HepG2 (cell line): ENCODE data around the gene RREB1. TPM values are rescaled to one million over a fixed set of nuclear protein-coding genes. Genes with fewer than 3 reads are reported as not detected.
A peak's percentile ranks its signal among the peaks of the same experiment; 100 is the strongest.

ENCODE experiments used
- ATAC-seq: fragments of 200-7000 bp; cut with Tn5 transposase; 3 replicates; pipeline ENCODE4 v1.9.1; 2020; ENCODE audit warnings: mild to moderate bottlenecking, moderate library complexity
- BruUV-seq: library from RNA; stranded (reverse); fragments of 400-500 nt; replicated peaks from 2 replicates; lab custom pipeline; 2021; lab: Mats Ljungman, UMichigan
- CTCF ChIA-PET: fragments of 300-600 bp; formaldehyde crosslinking; extraction: SDS; loops from one replicate; lab custom pipeline; 2021; ENCODE audit warnings: low total read pairs, inconsistent platforms, low intra/inter-chr PET ratio; lab: Yijun Ruan, JAX
- POLR2A ChIA-PET: fragments of 350-600 bp; sonication (Branson Sonifier 250); formaldehyde crosslinking; loops from one replicate; lab custom pipeline; 2020; ENCODE audit warnings: antibody characterized with exemption, inconsistent platforms; lab: Yijun Ruan, JAX
- DNase-seq: peaks from one replicate; pipeline ENCODE4 v3.0.0-alpha.2; 2015; ENCODE audit warnings: low spot score
- FAIRE-seq: peaks from 3 replicates; lab custom pipeline; 2011; peaks lifted over from hg19 to GRCh38; lab: Jason Lieb, UNC
- H2AFZ ChIP-seq: one replicate; pipeline ENCODE4 v1.6.1; 2011; ENCODE audit warnings: low read length, inconsistent platforms
- H3K27ac ChIP-seq: fragments of 300-600 bp; 3 replicates; pipeline ENCODE4 v1.8.0; 2011; ENCODE audit warnings: mixed run types, mild to moderate bottlenecking, mixed read lengths, low read length, inconsistent platforms; ENCODE audit not compliant: insufficient read depth; ENCODE audit errors: extremely low read length
- H3K27me3 ChIP-seq, 2 experiments: fragments of 200-600 bp in 1 of 2; 2 replicates in 1 of 2; 3 replicates in 1 of 2; pipeline versions ENCODE4 v1.6.0 to v1.8.0; 2011; ENCODE audit warnings: low read length in 2 of 2, mild to moderate bottlenecking in 2 of 2, moderate library complexity in 2 of 2, inconsistent platforms in 1 of 2; ENCODE audit not compliant: insufficient read depth in 2 of 2, control insufficient read depth in 1 of 2
- H3K36me3 ChIP-seq, 2 experiments: fragments of 200-600 bp in 1 of 2; replicated peaks in 1 of 2; 2 replicates in 1 of 2; 3 replicates in 1 of 2; pipeline versions ENCODE4 v1.5.1 to v1.8.0; 2011; ENCODE audit warnings: low read length in 2 of 2, inconsistent platforms in 1 of 2; ENCODE audit not compliant: insufficient read depth in 2 of 2, control insufficient read depth in 1 of 2
- H3K4me1 ChIP-seq: 2 replicates; pipeline ENCODE4 v1.5.1; 2012; ENCODE audit warnings: low read length, inconsistent platforms; ENCODE audit not compliant: insufficient read depth
- H3K4me2 ChIP-seq: 2 replicates; pipeline ENCODE4 v1.6.0; 2011; ENCODE audit warnings: low read depth, low read length, inconsistent platforms
- H3K4me3 ChIP-seq, 3 experiments: fragments of 200-600 bp in 1 of 3; sonication (generic), shearing (Covaris generic) in 1 of 3; replicated peaks in 1 of 3; 2 replicates each; pipeline ENCODE4 v1.5.1; 2011 to 2016; ENCODE audit warnings: low read length in 3 of 3, inconsistent platforms in 2 of 3, low read depth in 2 of 3, mild to moderate bottlenecking in 2 of 3, control low read depth in 1 of 3, mixed read lengths in 1 of 3; ENCODE audit not compliant: insufficient read depth in 1 of 3
- H3K79me2 ChIP-seq: one replicate; pipeline ENCODE4 v1.6.1; 2011; ENCODE audit warnings: low read length, inconsistent platforms; ENCODE audit not compliant: insufficient read depth
- H3K9ac ChIP-seq: 2 replicates; pipeline ENCODE4 v1.6.0; 2011; ENCODE audit warnings: mild to moderate bottlenecking, low read depth, low read length, inconsistent platforms; ENCODE audit not compliant: insufficient read depth
- H3K9me3 ChIP-seq: 2 replicates; pipeline ENCODE4 v1.5.1; 2012; ENCODE audit warnings: mild to moderate bottlenecking, low read length
- H4K20me1 ChIP-seq: 2 replicates; pipeline ENCODE4 v1.6.0; 2011; ENCODE audit warnings: inconsistent platforms, mild to moderate bottlenecking, low read length, moderate library complexity; ENCODE audit not compliant: insufficient read depth
- JARID2 ChIP-seq: sonication (generic); formaldehyde crosslinking; IDR thresholded peaks from 2 replicates; pipeline ENCODE4 v1.8.1; 2023; ENCODE audit warnings: missing genetic modification reagents, inconsistent platforms; ENCODE audit not compliant: insufficient replicate concordance
- KLF12 ChIP-seq: sonication (generic); formaldehyde crosslinking; IDR thresholded peaks from 2 replicates; pipeline ENCODE4 v1.4.0; 2020; ENCODE audit warnings: missing genetic modification reagents, borderline replicate concordance
- SIN3B ChIP-seq: fragments of 150-350 bp; IDR thresholded peaks from 2 replicates; pipeline ENCODE4 v1.6.1; 2014; ENCODE audit warnings: low read length
- ZFAT ChIP-seq: sonication (generic); formaldehyde crosslinking; conservative IDR thresholded peaks from 2 replicates; pipeline ENCODE4 v1.8.1; 2023; ENCODE audit warnings: missing genetic modification reagents, inconsistent platforms
- ZNF136 ChIP-seq: sonication (generic); formaldehyde crosslinking; IDR thresholded peaks from 2 replicates; pipeline ENCODE4 v1.8.1; 2022; ENCODE audit warnings: low read depth, mild to moderate bottlenecking, moderate library complexity, missing genetic modification reagents
- ZNF430 ChIP-seq: sonication (generic); formaldehyde crosslinking; IDR thresholded peaks from 2 replicates; pipeline ENCODE4 v1.9.0; 2021; ENCODE audit warnings: mild to moderate bottlenecking, missing genetic modification reagents
- ZNF670 ChIP-seq: sonication (generic); formaldehyde crosslinking; IDR thresholded peaks from 2 replicates; pipeline ENCODE4 v1.8.0; 2022; ENCODE audit warnings: mild to moderate bottlenecking, missing genetic modification reagents, borderline replicate concordance
- ZNF678 ChIP-seq: sonication (generic); formaldehyde crosslinking; IDR thresholded peaks from 2 replicates; pipeline ENCODE4 v1.4.0; 2020; ENCODE audit warnings: mild to moderate bottlenecking, missing genetic modification reagents
- ZSCAN31 ChIP-seq: sonication (generic); formaldehyde crosslinking; IDR thresholded peaks from 2 replicates; pipeline ENCODE4 v1.5.0; 2020; ENCODE audit warnings: low read depth, mild to moderate bottlenecking, missing genetic modification reagents
- WGBS: methylation state at CpG from one replicate; pipeline ENCODE4 v1.1.6; 2017; ENCODE audit warnings: low lambda C conversion rate; 5-methylcytosine and 5-hydroxymethylcytosine counted together
- in situ Hi-C: cut with HindIII; loops from 2 replicates; pipeline ENCODE4 v1.10.0; 2017; ENCODE audit warnings: low pct_unique_long_range_greater_than_20kb; ENCODE audit not compliant: extremely low pct_ligation_motif_present
- intact Hi-C: fragments of 100-400 bp; cut with micrococcal nuclease; formaldehyde crosslinking; loops from one replicate; pipeline ENCODE4 v1.10.0; 2022; ENCODE audit not compliant: unreplicated experiment
- polyA plus RNA-seq, 8 experiments: library from polyadenylated mRNA; depleted of rRNA in 3 of 8; stranded (reverse) in 7 of 8; unstranded in 1 of 8; fragments of >200 nt; fragmentation: Illumina TruSeq in 4 of 8; extraction: Trizol in 4 of 8; gene quantifications; 2 replicates each; pipeline versions ENCODE4 v1.2.1 to v1.2.3, GENCODE V29; 2011 to 2016; ENCODE audit warnings: low read depth in 4 of 8, missing spikeins in 1 of 8, mixed read lengths in 1 of 8; ENCODE audit not compliant: insufficient read depth in 1 of 8
- total RNA-seq, 5 experiments: library from RNA; depleted of rRNA; stranded (reverse); fragments of >200 nt; fragmentation: Illumina TruSeq; extraction: Trizol; gene quantifications; 2 replicates each; pipeline ENCODE4 v1.2.3, GENCODE V29; 2016; ENCODE audit warnings: low read depth in 1 of 5
- TF ChIP-seq, protein P1 (sequence below): sonication (generic); formaldehyde crosslinking; IDR thresholded peaks from 2 replicates; pipeline ENCODE4 v1.4.0; 2020; ENCODE audit warnings: missing genetic modification reagents, borderline replicate concordance
- TF ChIP-seq, protein P2 (sequence below): sonication (generic); formaldehyde crosslinking; IDR thresholded peaks from 2 replicates; pipeline ENCODE4 v1.8.1; 2022; ENCODE audit warnings: mild to moderate bottlenecking, missing genetic modification reagents
- TF ChIP-seq, protein P3 (sequence below): sonication (generic); formaldehyde crosslinking; IDR thresholded peaks from 2 replicates; pipeline ENCODE4 v1.5.1; 2020; ENCODE audit warnings: mild to moderate bottlenecking, missing genetic modification reagents, moderate library complexity

Gene RREB1
- total and polyA plus RNA-seq, 2 of the 13 experiments (the other 11 are each of a cell fraction or from before 2014, with no cell fraction given), result 6.1 to 23.2 TPM

DNA sequence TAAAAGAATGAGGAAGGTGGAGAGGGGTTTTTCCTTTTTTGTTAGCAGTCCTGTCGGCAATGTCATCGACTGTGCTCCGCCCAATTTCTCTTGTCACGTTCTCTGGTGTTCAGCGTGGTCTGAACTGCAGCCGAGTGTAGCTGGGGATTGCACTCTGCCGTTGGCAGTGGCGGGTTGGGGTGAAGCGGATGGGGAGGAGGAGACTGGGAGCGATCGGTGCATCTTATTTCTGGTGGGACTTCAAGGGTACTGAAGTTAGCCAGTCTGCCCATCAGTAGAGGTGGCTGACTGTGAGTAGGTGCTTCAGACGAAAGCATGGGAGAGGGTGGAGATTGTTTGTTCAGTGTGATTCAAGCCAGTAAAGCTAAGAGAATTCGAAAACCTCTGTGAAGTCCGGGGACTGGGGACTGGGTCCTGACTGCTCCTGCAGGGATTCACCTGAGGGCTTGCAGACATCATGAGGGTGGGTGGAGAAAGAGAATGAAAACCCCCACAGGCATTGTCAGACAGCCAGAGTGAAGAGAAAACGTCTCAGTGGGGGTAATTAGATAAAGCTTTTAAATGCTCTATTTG is 5.1 kb downstream of the RREB1 start:
- peak overlapping the region; percentile 25 for H3K27ac ChIP-seq
- ChIA-PET CTCF (no interaction called here), POLR2A (interaction anchor here (1.1 to 1.7 kb wide), 2 partner anchors 28 to 41 kb away, joined by 3 to 4 read pairs; no protein-coding TSS in a partner anchor)
- intact Hi-C loops (no loop called here), in situ Hi-C loops (no loop called here)
- ATAC-seq (peak; percentile 58), DNase-seq (peak; percentile 69), FAIRE-seq (peak; percentile 44)
- peaks cover 73% of the 10 kb centered on the region for H3K4me1 ChIP-seq
- H3K9me3 ChIP-seq, result no peaks in the 10 kb centered on the region
- no peaks in the 10 kb centered on the region; a peak in 1 of 5 replicates for H3K27me3 ChIP-seq
- 16% methylated on average over 15 of the region's 15 CpGs for WGBS
- H3K9ac ChIP-seq, result peak overlapping the region; percentile 25; the same call in 1 of the 2 replicates
- H3K79me2 ChIP-seq, result peaks cover 95% of the 10 kb centered on the region
- peak overlapping the region; percentile 31 to 43 (median 33); a peak in 5 of 6 replicates for H3K4me3 ChIP-seq
- peaks cover 79% of the 10 kb centered on the region for H4K20me1 ChIP-seq
- H2AFZ ChIP-seq, result no peak overlapping the region
- peak overlapping the region; percentile 98 for H3K4me2 ChIP-seq
- BruUV-seq, result no TSS peak
- peaks cover 2 to 4% of the 10 kb centered on the region in 2 experiments; a peak in 2 of 5 replicates for H3K36me3 ChIP-seq
- TF ChIP-seq, protein P1, sequence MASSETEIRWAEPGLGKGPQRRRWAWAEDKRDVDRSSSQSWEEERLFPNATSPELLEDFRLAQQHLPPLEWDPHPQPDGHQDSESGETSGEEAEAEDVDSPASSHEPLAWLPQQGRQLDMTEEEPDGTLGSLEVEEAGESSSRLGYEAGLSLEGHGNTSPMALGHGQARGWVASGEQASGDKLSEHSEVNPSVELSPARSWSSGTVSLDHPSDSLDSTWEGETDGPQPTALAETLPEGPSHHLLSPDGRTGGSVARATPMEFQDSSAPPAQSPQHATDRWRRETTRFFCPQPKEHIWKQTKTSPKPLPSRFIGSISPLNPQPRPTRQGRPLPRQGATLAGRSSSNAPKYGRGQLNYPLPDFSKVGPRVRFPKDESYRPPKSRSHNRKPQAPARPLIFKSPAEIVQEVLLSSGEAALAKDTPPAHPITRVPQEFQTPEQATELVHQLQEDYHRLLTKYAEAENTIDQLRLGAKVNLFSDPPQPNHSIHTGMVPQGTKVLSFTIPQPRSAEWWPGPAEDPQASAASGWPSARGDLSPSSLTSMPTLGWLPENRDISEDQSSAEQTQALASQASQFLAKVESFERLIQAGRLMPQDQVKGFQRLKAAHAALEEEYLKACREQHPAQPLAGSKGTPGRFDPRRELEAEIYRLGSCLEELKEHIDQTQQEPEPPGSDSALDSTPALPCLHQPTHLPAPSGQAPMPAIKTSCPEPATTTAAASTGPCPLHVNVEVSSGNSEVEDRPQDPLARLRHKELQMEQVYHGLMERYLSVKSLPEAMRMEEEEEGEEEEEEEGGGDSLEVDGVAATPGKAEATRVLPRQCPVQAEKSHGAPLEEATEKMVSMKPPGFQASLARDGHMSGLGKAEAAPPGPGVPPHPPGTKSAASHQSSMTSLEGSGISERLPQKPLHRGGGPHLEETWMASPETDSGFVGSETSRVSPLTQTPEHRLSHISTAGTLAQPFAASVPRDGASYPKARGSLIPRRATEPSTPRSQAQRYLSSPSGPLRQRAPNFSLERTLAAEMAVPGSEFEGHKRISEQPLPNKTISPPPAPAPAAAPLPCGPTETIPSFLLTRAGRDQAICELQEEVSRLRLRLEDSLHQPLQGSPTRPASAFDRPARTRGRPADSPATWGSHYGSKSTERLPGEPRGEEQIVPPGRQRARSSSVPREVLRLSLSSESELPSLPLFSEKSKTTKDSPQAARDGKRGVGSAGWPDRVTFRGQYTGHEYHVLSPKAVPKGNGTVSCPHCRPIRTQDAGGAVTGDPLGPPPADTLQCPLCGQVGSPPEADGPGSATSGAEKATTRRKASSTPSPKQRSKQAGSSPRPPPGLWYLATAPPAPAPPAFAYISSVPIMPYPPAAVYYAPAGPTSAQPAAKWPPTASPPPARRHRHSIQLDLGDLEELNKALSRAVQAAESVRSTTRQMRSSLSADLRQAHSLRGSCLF (CRISPR knock-in tag), result no peak
- TF ChIP-seq JARID2 (CRISPR knock-in tag), result no peak
- TF ChIP-seq ZNF430 (CRISPR knock-in tag), result no peak
- TF ChIP-seq ZNF678 (CRISPR knock-in tag), result no peak
- TF ChIP-seq, protein P2, sequence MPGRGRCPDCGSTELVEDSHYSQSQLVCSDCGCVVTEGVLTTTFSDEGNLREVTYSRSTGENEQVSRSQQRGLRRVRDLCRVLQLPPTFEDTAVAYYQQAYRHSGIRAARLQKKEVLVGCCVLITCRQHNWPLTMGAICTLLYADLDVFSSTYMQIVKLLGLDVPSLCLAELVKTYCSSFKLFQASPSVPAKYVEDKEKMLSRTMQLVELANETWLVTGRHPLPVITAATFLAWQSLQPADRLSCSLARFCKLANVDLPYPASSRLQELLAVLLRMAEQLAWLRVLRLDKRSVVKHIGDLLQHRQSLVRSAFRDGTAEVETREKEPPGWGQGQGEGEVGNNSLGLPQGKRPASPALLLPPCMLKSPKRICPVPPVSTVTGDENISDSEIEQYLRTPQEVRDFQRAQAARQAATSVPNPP, result no peak
- no peak for TF ChIP-seq ZNF670 (CRISPR knock-in tag)
- 0 out of 2 replicates have a peak, but pooled peaks have one; percentile 40 for TF ChIP-seq ZSCAN31
- no peak for TF ChIP-seq KLF12
- no peak for TF ChIP-seq SIN3B
- TF ChIP-seq ZFAT (CRISPR knock-in tag), result no peak
- TF ChIP-seq ZNF136 (CRISPR knock-in tag), result no peak
- TF ChIP-seq, protein P3, sequence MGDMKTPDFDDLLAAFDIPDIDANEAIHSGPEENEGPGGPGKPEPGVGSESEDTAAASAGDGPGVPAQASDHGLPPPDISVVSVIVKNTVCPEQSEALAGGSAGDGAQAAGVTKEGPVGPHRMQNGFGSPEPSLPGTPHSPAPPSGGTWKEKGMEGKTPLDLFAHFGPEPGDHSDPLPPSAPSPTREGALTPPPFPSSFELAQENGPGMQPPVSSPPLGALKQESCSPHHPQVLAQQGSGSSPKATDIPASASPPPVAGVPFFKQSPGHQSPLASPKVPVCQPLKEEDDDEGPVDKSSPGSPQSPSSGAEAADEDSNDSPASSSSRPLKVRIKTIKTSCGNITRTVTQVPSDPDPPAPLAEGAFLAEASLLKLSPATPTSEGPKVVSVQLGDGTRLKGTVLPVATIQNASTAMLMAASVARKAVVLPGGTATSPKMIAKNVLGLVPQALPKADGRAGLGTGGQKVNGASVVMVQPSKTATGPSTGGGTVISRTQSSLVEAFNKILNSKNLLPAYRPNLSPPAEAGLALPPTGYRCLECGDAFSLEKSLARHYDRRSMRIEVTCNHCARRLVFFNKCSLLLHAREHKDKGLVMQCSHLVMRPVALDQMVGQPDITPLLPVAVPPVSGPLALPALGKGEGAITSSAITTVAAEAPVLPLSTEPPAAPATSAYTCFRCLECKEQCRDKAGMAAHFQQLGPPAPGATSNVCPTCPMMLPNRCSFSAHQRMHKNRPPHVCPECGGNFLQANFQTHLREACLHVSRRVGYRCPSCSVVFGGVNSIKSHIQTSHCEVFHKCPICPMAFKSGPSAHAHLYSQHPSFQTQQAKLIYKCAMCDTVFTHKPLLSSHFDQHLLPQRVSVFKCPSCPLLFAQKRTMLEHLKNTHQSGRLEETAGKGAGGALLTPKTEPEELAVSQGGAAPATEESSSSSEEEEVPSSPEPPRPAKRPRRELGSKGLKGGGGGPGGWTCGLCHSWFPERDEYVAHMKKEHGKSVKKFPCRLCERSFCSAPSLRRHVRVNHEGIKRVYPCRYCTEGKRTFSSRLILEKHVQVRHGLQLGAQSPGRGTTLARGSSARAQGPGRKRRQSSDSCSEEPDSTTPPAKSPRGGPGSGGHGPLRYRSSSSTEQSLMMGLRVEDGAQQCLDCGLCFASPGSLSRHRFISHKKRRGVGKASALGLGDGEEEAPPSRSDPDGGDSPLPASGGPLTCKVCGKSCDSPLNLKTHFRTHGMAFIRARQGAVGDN, result peak; percentile 65
